ENCODE measurements around the gene ERI3. TPM values are rescaled to one million over a fixed set of nuclear protein-coding genes. Genes with fewer than 3 reads are reported as not detected.

The ERI3 gene
- total RNA-seq, 4 donors from 2014 or later, result 23.8 to 30.5 (median 28.7) TPM

DNA sequence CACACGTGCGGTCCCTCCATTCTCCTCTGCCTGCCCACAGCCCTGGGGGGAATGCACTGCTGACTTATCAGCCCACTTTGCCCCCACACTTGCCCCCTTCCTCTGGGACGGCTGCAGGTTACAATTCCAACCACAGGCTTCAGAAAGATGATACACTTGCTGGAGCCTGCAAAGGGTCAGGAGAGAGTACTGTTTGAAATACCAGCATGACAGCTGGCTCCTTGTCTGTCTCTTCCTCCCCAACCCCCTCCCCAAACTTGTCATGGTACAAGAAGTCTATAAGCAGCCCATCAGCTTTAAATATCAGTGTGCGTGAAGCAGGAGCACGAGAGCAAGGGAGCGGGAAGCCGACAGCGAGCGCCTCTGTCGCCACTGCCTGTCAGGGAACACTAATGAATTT is 62.4 kb downstream of the ERI3 start:
- TF ChIP-seq, protein P1, sequence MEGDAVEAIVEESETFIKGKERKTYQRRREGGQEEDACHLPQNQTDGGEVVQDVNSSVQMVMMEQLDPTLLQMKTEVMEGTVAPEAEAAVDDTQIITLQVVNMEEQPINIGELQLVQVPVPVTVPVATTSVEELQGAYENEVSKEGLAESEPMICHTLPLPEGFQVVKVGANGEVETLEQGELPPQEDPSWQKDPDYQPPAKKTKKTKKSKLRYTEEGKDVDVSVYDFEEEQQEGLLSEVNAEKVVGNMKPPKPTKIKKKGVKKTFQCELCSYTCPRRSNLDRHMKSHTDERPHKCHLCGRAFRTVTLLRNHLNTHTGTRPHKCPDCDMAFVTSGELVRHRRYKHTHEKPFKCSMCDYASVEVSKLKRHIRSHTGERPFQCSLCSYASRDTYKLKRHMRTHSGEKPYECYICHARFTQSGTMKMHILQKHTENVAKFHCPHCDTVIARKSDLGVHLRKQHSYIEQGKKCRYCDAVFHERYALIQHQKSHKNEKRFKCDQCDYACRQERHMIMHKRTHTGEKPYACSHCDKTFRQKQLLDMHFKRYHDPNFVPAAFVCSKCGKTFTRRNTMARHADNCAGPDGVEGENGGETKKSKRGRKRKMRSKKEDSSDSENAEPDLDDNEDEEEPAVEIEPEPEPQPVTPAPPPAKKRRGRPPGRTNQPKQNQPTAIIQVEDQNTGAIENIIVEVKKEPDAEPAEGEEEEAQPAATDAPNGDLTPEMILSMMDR (IDR thresholded peaks at IDR 0.05; ENCODE audit: low read depth), result no peak

DNA sequence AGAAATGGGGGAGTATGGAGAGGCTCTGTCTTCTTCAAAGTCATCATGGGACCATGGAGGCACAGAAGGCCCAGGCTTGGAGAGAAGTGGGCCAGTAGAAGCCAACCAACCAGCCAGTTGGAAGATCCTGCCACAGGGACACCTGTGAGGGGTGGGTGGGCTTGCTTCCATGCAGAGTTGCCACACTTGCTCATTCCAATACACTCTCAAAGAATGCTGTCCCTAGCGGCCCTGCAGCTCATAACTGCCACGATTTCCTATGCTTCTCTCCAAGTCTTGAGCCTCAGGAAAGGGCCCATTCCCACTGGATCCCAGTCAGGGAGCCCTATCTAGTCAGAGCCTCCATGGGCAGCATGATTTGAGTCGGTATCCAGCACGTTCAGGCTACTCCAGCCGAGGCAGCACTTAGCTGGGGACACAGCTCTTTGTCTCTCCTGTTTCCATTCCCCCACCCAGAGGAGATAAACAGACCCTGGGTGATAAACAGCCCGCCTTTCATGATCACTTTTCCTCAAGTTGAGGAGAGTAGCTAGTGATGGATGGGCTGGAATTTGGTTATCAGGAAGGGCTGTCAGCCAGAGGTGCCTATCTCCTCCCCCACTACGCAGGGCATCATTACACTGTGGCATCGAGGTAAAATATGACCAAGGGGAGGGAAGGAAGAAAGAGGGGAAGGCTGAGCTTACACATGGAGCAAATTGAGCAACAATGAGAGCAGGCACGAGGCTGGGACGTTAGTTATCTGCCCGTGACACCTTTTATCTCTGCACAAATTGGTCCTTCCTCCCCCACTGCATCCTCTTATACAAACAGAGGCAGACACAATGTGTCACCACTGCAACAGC is 64.6 kb downstream of the ERI3 start:
- TF ChIP-seq, protein P1 (IDR thresholded peaks at IDR 0.05; ENCODE audit: low read depth), result no peak

DNA sequence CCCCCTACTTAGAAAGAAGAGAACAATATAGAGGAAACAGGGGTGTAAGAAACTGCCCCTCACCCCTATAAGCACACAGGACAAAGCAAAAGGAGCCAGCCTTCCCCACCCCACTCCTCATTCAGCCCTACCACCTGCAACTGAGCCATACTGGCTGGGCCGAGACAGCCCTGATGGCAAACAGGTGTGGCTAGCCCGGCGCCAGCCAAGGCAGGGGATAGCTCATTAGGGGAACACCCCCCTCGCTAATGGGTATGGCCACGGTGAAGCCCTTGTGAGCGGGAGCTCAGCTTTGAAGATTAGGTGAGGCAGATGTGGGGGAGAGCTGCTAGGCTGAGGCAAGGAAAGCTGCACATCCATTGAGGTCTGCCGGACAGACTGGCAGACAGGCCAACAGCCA is 65.5 kb downstream of the ERI3 start:
- TF ChIP-seq, protein P1 (IDR thresholded peaks at IDR 0.05; ENCODE audit: low read depth), result no peak

DNA sequence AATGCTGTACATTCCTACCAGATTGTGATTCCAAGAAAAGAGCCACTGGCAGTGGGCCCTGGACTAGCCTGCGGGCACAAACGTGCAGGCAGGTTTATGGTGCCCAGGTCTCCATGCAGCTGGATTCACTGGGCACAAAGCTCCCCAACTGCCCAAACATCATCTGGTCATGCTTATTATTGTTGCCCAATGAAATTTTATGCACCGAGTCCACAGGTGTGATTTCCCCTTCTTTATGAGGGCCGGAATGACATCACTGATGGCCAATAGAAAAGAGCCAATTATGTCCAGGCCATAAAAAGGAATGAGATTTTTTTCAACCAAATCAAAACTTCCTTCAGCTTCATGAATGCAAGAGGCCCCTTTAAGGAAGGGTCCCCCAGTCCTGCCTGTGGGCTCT is 66.2 kb downstream of the ERI3 start:
- TF ChIP-seq, protein P1 (IDR thresholded peaks at IDR 0.05; ENCODE audit: low read depth), result no peak

DNA sequence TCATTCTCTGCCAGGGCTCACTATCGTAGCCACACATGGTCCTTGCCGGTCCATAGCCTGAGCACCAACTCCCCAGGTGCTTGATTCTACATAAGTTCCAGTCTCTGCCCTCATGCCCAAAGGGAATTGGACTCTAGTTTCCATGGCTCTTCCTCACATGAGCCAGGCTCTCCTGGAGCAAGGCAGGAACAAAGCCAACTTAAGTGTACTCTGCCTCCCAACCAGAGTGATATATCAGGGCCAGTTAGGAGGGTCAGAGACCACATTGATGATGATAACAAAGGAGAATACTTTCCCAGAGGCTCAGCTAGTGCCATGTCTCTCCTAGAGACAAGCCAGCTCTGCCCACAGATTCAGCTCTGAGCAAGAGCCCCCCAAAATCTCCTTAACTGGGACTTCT is 70.9 kb downstream of the ERI3 start:
- TF ChIP-seq, protein P1 (IDR thresholded peaks at IDR 0.05; ENCODE audit: low read depth), result no peak

DNA sequence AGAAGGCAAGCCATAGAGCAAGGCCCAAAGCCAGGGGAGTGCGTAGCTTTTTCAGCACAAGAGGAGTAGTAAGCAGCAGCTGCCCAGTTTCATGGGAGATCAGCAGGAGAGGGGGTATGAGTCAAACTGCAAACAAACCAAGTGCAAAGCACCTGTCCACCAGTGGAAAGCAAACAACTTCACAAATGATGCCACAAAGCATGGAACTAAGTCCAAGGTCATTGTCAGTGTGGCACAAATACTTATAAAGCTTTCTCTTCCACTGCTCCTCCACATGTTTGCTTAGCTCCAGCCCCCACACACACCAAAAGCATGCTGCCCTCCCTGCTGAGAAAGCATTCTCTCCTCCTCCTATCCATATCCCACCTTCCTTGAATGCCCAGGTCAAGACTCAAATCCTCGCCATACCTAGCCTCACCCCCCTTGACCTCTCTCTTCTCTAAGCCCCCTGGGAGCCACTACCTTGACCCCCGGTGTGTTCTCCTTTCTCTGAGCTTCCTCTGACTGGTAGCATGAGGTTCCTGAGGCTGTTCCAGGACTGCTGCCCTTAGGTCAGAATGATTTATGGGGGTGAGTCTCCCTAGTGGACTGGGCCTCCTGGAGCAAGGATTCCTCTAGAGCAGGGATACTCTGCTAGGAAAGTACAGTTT is 71.4 kb downstream of the ERI3 start:
- TF ChIP-seq, protein P1 (IDR thresholded peaks at IDR 0.05; ENCODE audit: low read depth), result no peak

DNA sequence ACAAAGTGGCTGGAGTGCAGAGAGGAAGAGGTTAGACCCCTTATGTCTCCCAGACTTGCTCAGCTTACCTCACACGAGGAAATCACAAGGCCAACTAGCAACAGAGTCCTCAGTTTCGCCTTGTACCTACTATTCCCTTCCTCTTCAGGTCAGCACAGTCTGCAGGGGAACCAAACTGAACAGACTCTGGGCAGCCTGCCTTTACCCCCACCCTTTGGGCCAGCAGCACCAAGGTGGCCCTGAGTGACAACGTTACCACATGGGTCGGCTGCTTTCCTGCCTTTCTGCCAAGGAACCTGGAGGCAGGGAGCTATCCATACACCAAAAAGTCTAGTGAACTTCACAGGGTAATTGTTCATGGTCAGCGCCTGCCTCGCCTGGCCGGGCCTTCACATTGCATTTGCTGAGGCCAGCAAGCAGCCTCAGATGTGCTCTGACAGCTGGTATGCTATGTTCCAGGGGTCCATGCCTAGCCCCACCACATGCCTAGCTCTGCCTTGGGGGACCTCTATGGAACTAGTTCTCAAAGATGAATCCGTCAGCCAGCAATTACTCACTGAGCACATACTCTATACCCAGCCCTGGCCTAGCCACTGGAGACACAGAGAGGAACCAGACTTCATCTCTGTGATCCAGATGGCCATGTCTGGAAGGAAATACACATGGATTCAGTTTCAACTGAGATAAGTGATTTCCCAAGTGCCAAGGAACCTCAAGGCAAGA is 72.2 kb downstream of the ERI3 start:
- TF ChIP-seq, protein P1 (IDR thresholded peaks at IDR 0.05; ENCODE audit: low read depth), result no peak
